SH-SY5Y (cell line): ENCODE measurements around the gene GSK3B.

Source experiments
- GATA2 ChIP-seq: IDR thresholded peaks from 2 replicates; pipeline ENCODE4 v1.6.1; 2011; ENCODE audit warnings: mild to moderate bottlenecking, low read depth, low read length
- GATA3 ChIP-seq: IDR thresholded peaks from 2 replicates; pipeline ENCODE4 v1.6.1; 2011; ENCODE audit warnings: low read depth, mild to moderate bottlenecking, low read length, moderate library complexity

DNA sequence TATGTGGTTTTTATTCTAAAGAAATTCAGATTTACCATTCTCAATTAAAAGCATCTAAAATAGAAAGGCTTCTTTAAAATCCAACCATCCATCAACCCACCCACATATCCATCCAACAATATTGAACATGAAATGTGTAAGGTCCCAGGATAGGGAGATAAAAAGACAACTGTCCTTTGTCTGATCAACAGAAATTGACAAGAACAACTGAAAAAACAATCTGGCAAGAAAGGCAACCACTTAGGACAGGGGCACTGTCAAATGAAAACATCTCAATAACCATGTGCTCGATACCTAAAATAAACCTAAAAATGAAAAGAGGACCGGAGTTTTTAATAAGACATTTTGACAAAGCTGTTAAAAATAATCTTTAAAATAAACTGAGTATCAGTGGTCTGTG lies 245.1 kb downstream of the GSK3B start:
- no peak for TF ChIP-seq GATA2
- TF ChIP-seq GATA3: no peak
